ENCODE measurements around the gene PDE2A. TPM values are rescaled to one million over a fixed set of nuclear protein-coding genes. Genes with fewer than 3 reads are reported as not detected.

PDE2A gene
- polyA plus RNA-seq, 2 of the 4 experiments (the other 2 are of a cell fraction), result 0.62 to 1.5 TPM

DNA sequence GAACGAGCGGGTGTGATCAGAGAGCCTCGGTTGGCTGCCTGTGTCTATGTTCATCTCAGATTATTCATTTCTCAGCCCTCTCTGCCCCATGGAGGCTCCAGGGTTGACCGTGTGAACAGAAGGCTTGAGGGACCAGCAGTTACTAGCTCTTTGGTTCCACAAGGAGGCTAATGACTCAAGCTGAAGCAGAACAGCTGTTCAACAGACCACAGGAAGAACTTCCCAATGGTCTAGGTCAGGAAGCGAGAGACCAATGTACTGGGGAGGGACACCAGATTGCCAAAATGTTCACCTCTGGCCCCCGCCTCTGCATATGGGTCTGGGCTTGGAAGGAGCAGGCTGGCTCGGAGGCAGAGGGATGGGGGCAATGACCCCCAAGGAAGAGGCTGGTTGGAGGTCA lies 14.7 kb upstream of the PDE2A start:
- DNase-seq (ENCODE audit: low read depth in 1 of 2, low spot score in 1 of 2) (no peak), ATAC-seq (no peak), FAIRE-seq (no peak)
- no peak overlapping the region for H3K4me2 ChIP-seq
- no peak overlapping the region for H3K27ac ChIP-seq
- POLR2A ChIA-PET, result no interaction called here
- TF ChIP-seq ESRRA (IDR thresholded peaks at IDR 0.05; ENCODE audit: borderline replicate concordance, low read length), result no peak
- TF ChIP-seq EHF (CRISPR knock-in tag; IDR thresholded peaks at IDR 0.05), result no peak
- TF ChIP-seq, protein P1, sequence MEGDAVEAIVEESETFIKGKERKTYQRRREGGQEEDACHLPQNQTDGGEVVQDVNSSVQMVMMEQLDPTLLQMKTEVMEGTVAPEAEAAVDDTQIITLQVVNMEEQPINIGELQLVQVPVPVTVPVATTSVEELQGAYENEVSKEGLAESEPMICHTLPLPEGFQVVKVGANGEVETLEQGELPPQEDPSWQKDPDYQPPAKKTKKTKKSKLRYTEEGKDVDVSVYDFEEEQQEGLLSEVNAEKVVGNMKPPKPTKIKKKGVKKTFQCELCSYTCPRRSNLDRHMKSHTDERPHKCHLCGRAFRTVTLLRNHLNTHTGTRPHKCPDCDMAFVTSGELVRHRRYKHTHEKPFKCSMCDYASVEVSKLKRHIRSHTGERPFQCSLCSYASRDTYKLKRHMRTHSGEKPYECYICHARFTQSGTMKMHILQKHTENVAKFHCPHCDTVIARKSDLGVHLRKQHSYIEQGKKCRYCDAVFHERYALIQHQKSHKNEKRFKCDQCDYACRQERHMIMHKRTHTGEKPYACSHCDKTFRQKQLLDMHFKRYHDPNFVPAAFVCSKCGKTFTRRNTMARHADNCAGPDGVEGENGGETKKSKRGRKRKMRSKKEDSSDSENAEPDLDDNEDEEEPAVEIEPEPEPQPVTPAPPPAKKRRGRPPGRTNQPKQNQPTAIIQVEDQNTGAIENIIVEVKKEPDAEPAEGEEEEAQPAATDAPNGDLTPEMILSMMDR (IDR thresholded peaks at IDR 0.05), result no peak
- TF ChIP-seq ZFP36 (IDR thresholded peaks at IDR 0.05; ENCODE audit: borderline replicate concordance, partially characterized antibody), result no peak
- no peak for TF ChIP-seq POLR2AphosphoS2 (conservative IDR thresholded peaks at IDR 0.05; ENCODE audit: low read length)
- TF ChIP-seq, protein P2, sequence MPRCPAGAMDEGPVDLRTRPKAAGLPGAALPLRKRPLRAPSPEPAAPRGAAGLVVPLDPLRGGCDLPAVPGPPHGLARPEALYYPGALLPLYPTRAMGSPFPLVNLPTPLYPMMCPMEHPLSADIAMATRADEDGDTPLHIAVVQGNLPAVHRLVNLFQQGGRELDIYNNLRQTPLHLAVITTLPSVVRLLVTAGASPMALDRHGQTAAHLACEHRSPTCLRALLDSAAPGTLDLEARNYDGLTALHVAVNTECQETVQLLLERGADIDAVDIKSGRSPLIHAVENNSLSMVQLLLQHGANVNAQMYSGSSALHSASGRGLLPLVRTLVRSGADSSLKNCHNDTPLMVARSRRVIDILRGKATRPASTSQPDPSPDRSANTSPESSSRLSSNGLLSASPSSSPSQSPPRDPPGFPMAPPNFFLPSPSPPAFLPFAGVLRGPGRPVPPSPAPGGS (IDR thresholded peaks at IDR 0.05), result no peak
- TF ChIP-seq RCOR1 (IDR thresholded peaks at IDR 0.05; ENCODE audit: low read depth, low read length), result no peak
- TF ChIP-seq POLR2A (IDR thresholded peaks at IDR 0.05; ENCODE audit: low read length), result no peak
- TF ChIP-seq NPAS2 (CRISPR knock-in tag; IDR thresholded peaks at IDR 0.05; ENCODE audit: borderline replicate concordance), result no peak
- no peak for TF ChIP-seq MAFK (IDR thresholded peaks at IDR 0.05; ENCODE audit: partially characterized antibody)
- TF ChIP-seq, protein P3, sequence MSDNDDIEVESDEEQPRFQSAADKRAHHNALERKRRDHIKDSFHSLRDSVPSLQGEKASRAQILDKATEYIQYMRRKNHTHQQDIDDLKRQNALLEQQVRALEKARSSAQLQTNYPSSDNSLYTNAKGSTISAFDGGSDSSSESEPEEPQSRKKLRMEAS (IDR thresholded peaks at IDR 0.05), result no peak
- TF ChIP-seq MYC (IDR thresholded peaks at IDR 0.05; ENCODE audit: borderline replicate concordance, low read length), result no peak
- no peak for TF ChIP-seq CBX2 (IDR thresholded peaks at IDR 0.05; ENCODE audit: borderline replicate concordance, low read depth)
- no peak for TF ChIP-seq FOXS1 (CRISPR knock-in tag; IDR thresholded peaks at IDR 0.05)
- TF ChIP-seq, protein P4, sequence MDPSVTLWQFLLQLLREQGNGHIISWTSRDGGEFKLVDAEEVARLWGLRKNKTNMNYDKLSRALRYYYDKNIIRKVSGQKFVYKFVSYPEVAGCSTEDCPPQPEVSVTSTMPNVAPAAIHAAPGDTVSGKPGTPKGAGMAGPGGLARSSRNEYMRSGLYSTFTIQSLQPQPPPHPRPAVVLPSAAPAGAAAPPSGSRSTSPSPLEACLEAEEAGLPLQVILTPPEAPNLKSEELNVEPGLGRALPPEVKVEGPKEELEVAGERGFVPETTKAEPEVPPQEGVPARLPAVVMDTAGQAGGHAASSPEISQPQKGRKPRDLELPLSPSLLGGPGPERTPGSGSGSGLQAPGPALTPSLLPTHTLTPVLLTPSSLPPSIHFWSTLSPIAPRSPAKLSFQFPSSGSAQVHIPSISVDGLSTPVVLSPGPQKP (IDR thresholded peaks at IDR 0.05; ENCODE audit: low read depth, low read length), result no peak
- no peak for TF ChIP-seq RFX5 (IDR thresholded peaks at IDR 0.05)
- TF ChIP-seq, protein P5, sequence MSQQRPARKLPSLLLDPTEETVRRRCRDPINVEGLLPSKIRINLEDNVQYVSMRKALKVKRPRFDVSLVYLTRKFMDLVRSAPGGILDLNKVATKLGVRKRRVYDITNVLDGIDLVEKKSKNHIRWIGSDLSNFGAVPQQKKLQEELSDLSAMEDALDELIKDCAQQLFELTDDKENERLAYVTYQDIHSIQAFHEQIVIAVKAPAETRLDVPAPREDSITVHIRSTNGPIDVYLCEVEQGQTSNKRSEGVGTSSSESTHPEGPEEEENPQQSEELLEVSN (IDR thresholded peaks at IDR 0.05; ENCODE audit: borderline replicate concordance, low read depth), result no peak
- WGBS (ENCODE audit: missing lambda C conversion rate), result 81% methylated on average over 6 of the region's 7 CpGs
- H3K4me3 ChIP-seq, result no peak overlapping the region
- CTCF ChIA-PET, result interaction anchor here (2.7 kb wide), 1 partner anchor 9 kb away, joined by 6 read pairs; no protein-coding TSS in a partner anchor
- H3K4me1 ChIP-seq, result peaks cover 9% of the 10 kb centered on the region; the same call in 2 of the 3 replicates
- H3K9me3 ChIP-seq, result no peaks in the 10 kb centered on the region

DNA sequence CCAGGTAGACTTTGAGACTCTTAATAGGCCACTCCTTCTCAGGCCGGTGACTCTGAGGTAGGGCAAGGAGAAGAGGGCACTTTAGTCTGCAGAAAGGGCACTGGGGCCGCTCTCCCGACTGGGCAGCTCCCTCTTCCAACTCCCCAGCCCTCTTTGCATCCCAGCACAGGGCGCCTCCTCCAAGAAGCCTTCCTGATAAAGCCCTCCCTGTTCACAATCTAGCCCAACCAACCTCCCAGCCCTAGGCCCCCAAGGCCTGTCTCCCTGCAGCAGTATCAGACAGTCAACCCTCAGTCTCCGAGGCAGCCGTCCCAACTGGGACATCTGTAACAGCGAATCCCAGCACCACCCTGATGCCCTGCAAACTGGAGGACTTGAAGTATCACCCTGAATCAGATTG lies 14.3 kb upstream of the PDE2A start:
- CTCF ChIA-PET, result interaction anchor here (2.7 kb wide), 1 partner anchor 8 kb away, joined by 6 read pairs; no protein-coding TSS in a partner anchor
- DNase-seq (ENCODE audit: low read depth in 1 of 2, low spot score in 1 of 2) (no peak), FAIRE-seq (no peak), ATAC-seq (no peak)
- Histone ChIP-seq H3K4me2 (no peak overlapping the region), H3K27ac (no peak overlapping the region), H3K4me1 (peaks cover 9% of the 10 kb centered on the region; the same call in 2 of the 3 replicates), H3K4me3 (no peak overlapping the region), H3K9me3 (no peaks in the 10 kb centered on the region)
- TF ChIP-seq EHF (CRISPR knock-in tag; IDR thresholded peaks at IDR 0.05), result no peak
- no peak for TF ChIP-seq SREBF2 (IDR thresholded peaks at IDR 0.05)
- TF ChIP-seq FOXS1 (CRISPR knock-in tag; IDR thresholded peaks at IDR 0.05), result no peak
- TF ChIP-seq ZNF302 (CRISPR knock-in tag; IDR thresholded peaks at IDR 0.05), result no peak
- TF ChIP-seq JUN (IDR thresholded peaks at IDR 0.05), result no peak
- no peak for TF ChIP-seq NR3C1 (IDR thresholded peaks at IDR 0.05)
- TF ChIP-seq CBX2 (IDR thresholded peaks at IDR 0.05; ENCODE audit: borderline replicate concordance, low read depth), result no peak
- TF ChIP-seq, protein P6, sequence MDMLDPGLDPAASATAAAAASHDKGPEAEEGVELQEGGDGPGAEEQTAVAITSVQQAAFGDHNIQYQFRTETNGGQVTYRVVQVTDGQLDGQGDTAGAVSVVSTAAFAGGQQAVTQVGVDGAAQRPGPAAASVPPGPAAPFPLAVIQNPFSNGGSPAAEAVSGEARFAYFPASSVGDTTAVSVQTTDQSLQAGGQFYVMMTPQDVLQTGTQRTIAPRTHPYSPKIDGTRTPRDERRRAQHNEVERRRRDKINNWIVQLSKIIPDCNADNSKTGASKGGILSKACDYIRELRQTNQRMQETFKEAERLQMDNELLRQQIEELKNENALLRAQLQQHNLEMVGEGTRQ (IDR thresholded peaks at IDR 0.05), result no peak
- no peak for TF ChIP-seq RAD21 (conservative IDR thresholded peaks at IDR 0.05 in 1 of 2, IDR thresholded peaks at IDR 0.05 in 1 of 2)
- no peak for TF ChIP-seq HEYL (CRISPR knock-in tag; IDR thresholded peaks at IDR 0.05)
- TF ChIP-seq KDM1A (IDR thresholded peaks at IDR 0.05; ENCODE audit: low read depth), result no peak
- TF ChIP-seq, protein P4 (IDR thresholded peaks at IDR 0.05; ENCODE audit: low read depth, low read length), result no peak
- no peak for TF ChIP-seq HDAC2 (IDR thresholded peaks at IDR 0.05)
- no peak for TF ChIP-seq CEBPB (IDR thresholded peaks at IDR 0.05)
- TF ChIP-seq RARB (CRISPR knock-in tag; IDR thresholded peaks at IDR 0.05), result no peak
- POLR2A ChIA-PET, result no interaction called here
- WGBS (ENCODE audit: missing lambda C conversion rate), result 89% methylated on average over 6 of the region's 7 CpGs

Measured in A549 (cell line).